Gastroesophageal sphincter (tissue), 4 donors: Measurements from ENCODE around the gene ZNF777. TPM values are rescaled to one million over a fixed set of nuclear protein-coding genes. Genes with fewer than 3 reads are reported as not detected.
"Not testable (repeated sequence)": the region's sequence is repeated elsewhere in the genome, so short reads cannot be mapped to it uniquely, and the experiment has no call there.

Experiments used
- ATAC-seq: fragments of 150-250 bp; one replicate; pipeline ENCODE4 v1.9.1; 2016; ENCODE audit warnings: mild to moderate bottlenecking, moderate library complexity
- H3K27ac ChIP-seq, 4 donors: fragments of 200-600 bp; sonication (generic) in 3 of 4; 1 replicate in 3 of 4; 2 replicates in 1 of 4; pipeline ENCODE4 v1.5.1; 2016 to 2019
- H3K27me3 ChIP-seq: fragments of 200-600 bp; sonication (generic); one replicate; pipeline ENCODE4 v1.5.1; 2019
- H3K36me3 ChIP-seq, 2 donors: fragments of 200-600 bp; sonication (generic); one replicate each; pipeline ENCODE4 v1.5.1; 2019; ENCODE audit warnings: control low read depth in 1 of 2
- H3K4me1 ChIP-seq, 3 donors: fragments of 200-600 bp; sonication (generic); 1 replicate in 2 of 3; 2 replicates in 1 of 3; pipeline ENCODE4 v1.5.1; 2016 to 2019; ENCODE audit warnings: control low read depth in 2 of 3
- H3K4me3 ChIP-seq, 2 donors: fragments of 200-600 bp; sonication (generic); one replicate each; pipeline ENCODE4 v1.5.1; 2019; ENCODE audit warnings: mild to moderate bottlenecking in 1 of 2, moderate library complexity in 1 of 2
- H3K9me3 ChIP-seq, 3 donors: fragments of 200-600 bp; sonication (generic); one replicate each; pipeline ENCODE4 v1.5.1; 2017 to 2019; ENCODE audit warnings: control low read depth in 2 of 3
- EP300 ChIP-seq: sonication (generic); formaldehyde crosslinking; IDR thresholded peaks from one replicate; pipeline ENCODE4 v1.6.1; 2017; ENCODE audit warnings: antibody characterized with exemption, mild to moderate bottlenecking
- POLR2A ChIP-seq, 2 donors: fragments of 450-650 bp; IDR thresholded peaks; one replicate each; pipeline ENCODE4 v1.6.1; 2017; ENCODE audit warnings: antibody characterized with exemption in 2 of 2, mild to moderate bottlenecking in 2 of 2, moderate library complexity in 1 of 2
- POLR2AphosphoS5 ChIP-seq: sonication (generic); formaldehyde crosslinking; IDR thresholded peaks from one replicate; pipeline ENCODE4 v1.6.1; 2017; ENCODE audit warnings: antibody characterized with exemption
- WGBS, 2 donors: methylation state at CpG; one replicate each; pipeline ENCODE4 v1.1.5; 2018; ENCODE audit warnings: low coverage in 1 of 2; 5-methylcytosine and 5-hydroxymethylcytosine counted together
- total RNA-seq, 4 donors: library from RNA; depleted of rRNA; stranded (reverse); fragments of >200 nt; gene quantifications; one replicate each; pipeline ENCODE4 v1.1.0, GENCODE V29; 2016
- TF ChIP-seq, protein P1 (sequence below), 4 experiments: fragments of 200-600 bp in 2 of 4; fragments of 450-650 bp in 2 of 4; sonication (generic) in 1 of 4; IDR thresholded peaks; one replicate each; pipeline ENCODE4 v1.5.1; 2017 to 2019; ENCODE audit warnings: antibody characterized with exemption in 4 of 4, mild to moderate bottlenecking in 2 of 4, moderate library complexity in 2 of 4

Gene ZNF777
- total RNA-seq, 4 donors from 2014 or later = 6.1 to 16.1 (median 9.9) TPM

- H3K4me3 ChIP-seq = peak overlapping the region; percentile 88 to 99
- no peaks in the 10 kb centered on the region for H3K9me3 ChIP-seq
- WGBS, 2 donors = 34 to 36% methylated on average over 8 to 11 of the region's 13 CpGs
- TF ChIP-seq EP300 = no peak
- no peak for TF ChIP-seq POLR2AphosphoS5
- TF ChIP-seq, protein P1, sequence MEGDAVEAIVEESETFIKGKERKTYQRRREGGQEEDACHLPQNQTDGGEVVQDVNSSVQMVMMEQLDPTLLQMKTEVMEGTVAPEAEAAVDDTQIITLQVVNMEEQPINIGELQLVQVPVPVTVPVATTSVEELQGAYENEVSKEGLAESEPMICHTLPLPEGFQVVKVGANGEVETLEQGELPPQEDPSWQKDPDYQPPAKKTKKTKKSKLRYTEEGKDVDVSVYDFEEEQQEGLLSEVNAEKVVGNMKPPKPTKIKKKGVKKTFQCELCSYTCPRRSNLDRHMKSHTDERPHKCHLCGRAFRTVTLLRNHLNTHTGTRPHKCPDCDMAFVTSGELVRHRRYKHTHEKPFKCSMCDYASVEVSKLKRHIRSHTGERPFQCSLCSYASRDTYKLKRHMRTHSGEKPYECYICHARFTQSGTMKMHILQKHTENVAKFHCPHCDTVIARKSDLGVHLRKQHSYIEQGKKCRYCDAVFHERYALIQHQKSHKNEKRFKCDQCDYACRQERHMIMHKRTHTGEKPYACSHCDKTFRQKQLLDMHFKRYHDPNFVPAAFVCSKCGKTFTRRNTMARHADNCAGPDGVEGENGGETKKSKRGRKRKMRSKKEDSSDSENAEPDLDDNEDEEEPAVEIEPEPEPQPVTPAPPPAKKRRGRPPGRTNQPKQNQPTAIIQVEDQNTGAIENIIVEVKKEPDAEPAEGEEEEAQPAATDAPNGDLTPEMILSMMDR (IDR thresholded peaks at IDR 0.05) = no peak
- no peak for TF ChIP-seq POLR2A (IDR thresholded peaks at IDR 0.05)
- ATAC-seq = no peak
- H3K27ac ChIP-seq = peak overlapping the region in 3 of 4 donors; percentile 92 to 95 (median 94)
- no peaks in the 10 kb centered on the region for H3K27me3 ChIP-seq
- peaks cover 0 to 33% of the 10 kb centered on the region in 2 donors for H3K36me3 ChIP-seq
- H3K4me1 ChIP-seq = peaks cover 0 to 26% (median 13%) of the 10 kb centered on the region in 3 donors
Measured at GRCh38 chr7:149495785-149496641, 35.2 kb upstream of the ZNF777 start.

DNA sequence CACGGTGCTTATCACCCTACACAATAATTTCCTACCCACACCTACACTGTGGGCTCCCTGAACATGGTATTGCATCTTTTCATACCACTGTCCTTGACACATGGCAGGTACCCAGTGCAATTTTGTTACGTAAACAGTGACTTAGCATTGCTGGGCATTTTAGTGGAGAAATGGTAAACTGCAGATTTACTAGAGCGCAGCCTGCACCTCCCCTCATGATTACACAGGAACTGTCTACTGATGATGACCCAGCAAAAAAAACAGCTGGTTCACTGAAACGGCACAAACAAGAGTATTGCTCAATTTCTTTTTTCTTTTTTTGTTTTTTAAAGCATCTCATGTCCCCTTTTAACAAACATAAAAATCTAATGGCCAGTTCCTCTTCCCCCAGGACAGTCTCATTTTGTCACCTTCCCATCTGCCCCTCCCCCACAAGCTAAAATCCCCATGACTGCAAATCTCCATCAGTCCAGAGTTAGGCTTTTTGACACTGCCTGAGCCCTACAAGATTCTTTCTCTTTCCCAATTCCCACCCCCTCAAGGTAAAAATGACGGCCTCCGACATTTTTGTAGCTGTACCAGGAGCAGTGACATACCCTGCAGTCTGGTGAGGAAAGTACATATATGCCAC, 34.0 kb upstream of the ZNF777 start:
- Histone ChIP-seq H3K36me3 (peaks cover 0 to 45% of the 10 kb centered on the region in 2 donors), H3K27me3 (no peaks in the 10 kb centered on the region), H3K27ac (peak overlapping the region in 2 of 4 donors; percentile 28 to 95), H3K9me3 (no peaks in the 10 kb centered on the region), H3K4me1 (peaks cover 0 to 26% (median 13%) of the 10 kb centered on the region in 3 donors), H3K4me3 (no peak overlapping the region)
- TF ChIP-seq EP300 = no peak
- TF ChIP-seq, protein P1 (IDR thresholded peaks at IDR 0.05) = no peak
- no peak for ATAC-seq
- WGBS, 2 donors = 76 to 80% methylated on average over 4 to 6 of the region's 6 CpGs

DNA sequence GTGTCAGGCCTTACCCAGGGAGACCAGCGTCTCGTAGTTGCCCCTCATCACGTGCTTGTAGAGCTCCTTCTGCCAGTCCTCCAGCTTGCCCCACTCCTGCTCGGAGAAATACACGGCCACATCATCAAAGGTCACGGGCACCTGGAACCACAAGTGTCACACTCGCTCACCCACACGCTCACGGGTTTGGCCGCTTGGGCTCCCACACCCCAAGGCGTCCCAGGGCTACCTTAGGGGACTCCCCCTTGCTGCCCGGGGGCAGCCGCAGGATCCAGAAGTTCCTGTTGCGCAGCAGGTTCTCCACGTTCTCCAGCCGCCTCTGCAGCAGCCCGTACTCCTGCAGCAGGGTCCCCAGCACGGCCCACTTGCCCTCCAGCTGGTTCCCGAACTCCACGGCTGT, 33.1 kb upstream of the ZNF777 start:
- H3K4me3 ChIP-seq, H3K27ac ChIP-seq, H3K9me3 ChIP-seq, ATAC-seq, H3K27me3 ChIP-seq: not testable (repeated sequence)
- H3K36me3 ChIP-seq = peaks cover 0 to 53% of the 10 kb centered on the region in 2 donors
- peaks cover 0 to 26% (median 13%) of the 10 kb centered on the region in 3 donors for H3K4me1 ChIP-seq
- 76 to 100% methylated on average over 4 to 5 of the region's 20 CpGs for WGBS, 2 donors

DNA sequence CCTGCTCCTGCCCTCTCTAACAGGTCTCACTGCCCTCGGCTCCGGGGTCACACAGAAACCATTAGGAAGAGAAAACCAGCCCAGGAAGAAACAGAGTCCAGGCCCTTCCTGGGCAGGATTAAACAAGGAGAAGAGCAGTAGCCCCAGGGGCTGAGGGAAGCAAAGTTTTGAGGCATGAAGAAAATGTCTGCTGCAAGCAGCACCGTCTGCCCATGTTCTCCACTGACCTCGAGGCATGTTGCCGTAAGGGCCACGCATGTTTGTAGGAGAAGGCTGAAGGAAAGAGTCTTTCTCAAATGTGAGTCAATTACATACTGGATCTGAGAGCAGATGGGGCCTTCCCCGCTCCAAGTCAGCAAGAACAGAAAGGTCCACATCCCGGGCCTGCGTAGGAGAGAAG, 32.5 kb upstream of the ZNF777 start:
- H3K9me3 ChIP-seq = no peaks in the 10 kb centered on the region
- H3K27ac ChIP-seq = no peak overlapping the region
- 90% methylated on average over 2 of the region's 9 CpGs; no CpG with 5 or more reads in 1 of the 2 donors for WGBS, 2 donors
- peaks cover 0 to 26% (median 13%) of the 10 kb centered on the region in 3 donors for H3K4me1 ChIP-seq
- H3K27me3 ChIP-seq = no peaks in the 10 kb centered on the region
- no peak for ATAC-seq
- no peak overlapping the region for H3K4me3 ChIP-seq
- H3K36me3 ChIP-seq = peaks cover 0 to 59% of the 10 kb centered on the region in 2 donors
- TF ChIP-seq, protein P1 (IDR thresholded peaks at IDR 0.05) = no peak
- TF ChIP-seq EP300 (no peak), POLR2AphosphoS5 (no peak), POLR2A (IDR thresholded peaks at IDR 0.05) (no peak)

- Histone ChIP-seq H3K4me1 (peaks cover 0 to 8% (median 3%) of the 10 kb centered on the region in 3 donors), H3K27ac (no peak overlapping the region), H3K4me3 (no peak overlapping the region), H3K27me3 (no peaks in the 10 kb centered on the region), H3K36me3 (peaks cover 0 to 87% of the 10 kb centered on the region in 2 donors), H3K9me3 (no peaks in the 10 kb centered on the region)
- no peak for ATAC-seq
- TF ChIP-seq POLR2AphosphoS5 (no peak), POLR2A (IDR thresholded peaks at IDR 0.05) (no peak), EP300 (no peak)
- TF ChIP-seq, protein P1 (IDR thresholded peaks at IDR 0.05) = no peak
- WGBS, 2 donors = 82% methylated on average over 9 to 14 of the region's 15 CpGs
Measured at GRCh38 chr7:149490083-149490760, 29.4 kb upstream of the ZNF777 start.
